Type B pancreatic cell (in vitro differentiated cells): ENCODE data around the gene SNX30. TPM values are rescaled to one million over a fixed set of nuclear protein-coding genes. Genes with fewer than 3 reads are reported as not detected.

Source experiments
- DNase-seq: peaks from one replicate; pipeline ENCODE4 v3.0.0; 2021; ENCODE audit warnings: mixed read lengths; ENCODE audit not compliant: unreplicated experiment; ENCODE audit errors: extremely low spot score
- H3K27ac Mint-ChIP-seq: 2 replicates; pipeline ENCODE4 v1.8.0; 2021; ENCODE audit warnings: mild to moderate bottlenecking, mixed read lengths
- H3K27me3 Mint-ChIP-seq: 2 replicates; pipeline ENCODE4 v1.8.0; 2021; ENCODE audit warnings: mixed read lengths
- H3K36me3 Mint-ChIP-seq: 2 replicates; pipeline ENCODE4 v1.8.0; 2021; ENCODE audit warnings: mixed read lengths
- H3K4me1 Mint-ChIP-seq: one replicate; pipeline ENCODE4 v1.8.0; 2021; ENCODE audit warnings: mixed read lengths; ENCODE audit not compliant: unreplicated experiment
- H3K4me3 Mint-ChIP-seq: 2 replicates; pipeline ENCODE4 v1.8.0; 2021; ENCODE audit warnings: mild to moderate bottlenecking, mixed read lengths
- H3K9me3 Mint-ChIP-seq: 2 replicates; pipeline ENCODE4 v1.8.0; 2021; ENCODE audit warnings: mixed read lengths
- CTCF ChIP-seq: fragments of 200-600 bp; sonication (generic); conservative IDR thresholded peaks from 2 replicates; pipeline ENCODE4 v1.5.0; 2021; ENCODE audit warnings: antibody characterized with exemption, mild to moderate bottlenecking
- total RNA-seq: library from RNA; stranded (reverse); gene quantifications from 2 replicates; pipeline ENCODE4 v1.2.1, GENCODE V29; 2021; ENCODE audit warnings: low replicate concordance

The SNX30 gene
- total RNA-seq, 1 donor from 2014 or later, result 10.6 TPM

DNA sequence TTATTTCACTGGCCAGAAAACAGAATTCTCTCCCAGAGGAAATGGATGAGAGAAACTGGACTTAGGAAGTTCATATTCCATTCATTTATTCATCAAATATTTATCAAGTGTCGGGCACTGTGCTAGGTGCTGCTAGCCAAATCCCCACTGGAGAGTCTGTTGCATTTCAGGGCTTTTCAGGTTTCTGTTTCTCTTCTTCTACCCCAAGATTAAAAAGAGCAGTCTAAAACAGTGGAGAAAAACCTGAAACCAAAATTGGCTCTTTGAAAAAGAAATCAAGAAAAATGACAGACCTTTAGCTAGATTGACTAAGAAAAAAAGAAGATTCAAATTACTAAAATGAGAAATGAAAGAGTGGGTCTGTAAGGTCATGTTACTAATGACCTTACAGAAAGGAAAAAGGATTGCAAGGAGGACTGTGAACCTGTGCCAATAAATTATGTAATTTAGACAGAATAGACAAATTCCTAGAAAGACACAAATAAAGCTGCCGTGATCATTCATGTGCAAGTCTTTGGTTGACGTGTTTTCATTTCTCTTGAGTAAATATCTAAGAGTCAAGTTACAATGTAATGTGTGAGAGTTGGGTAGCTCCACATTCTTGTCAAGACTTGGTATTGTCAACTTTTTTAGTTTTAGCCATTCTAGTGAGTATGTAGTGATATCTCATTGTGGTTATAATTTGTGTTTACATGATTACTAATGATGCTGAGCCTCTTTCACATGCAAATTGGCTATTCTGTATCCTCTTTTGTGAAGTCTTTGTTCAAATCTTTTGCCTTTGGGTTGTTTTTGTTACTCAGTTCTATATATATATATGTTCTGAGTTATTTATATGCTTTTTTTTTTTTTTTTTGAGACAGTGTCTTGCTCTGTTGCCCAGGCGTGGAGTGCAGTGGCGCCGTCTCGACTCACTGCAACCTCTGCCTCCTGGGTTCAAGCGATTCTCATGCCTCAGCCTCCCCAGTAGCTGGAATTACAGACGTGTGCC lies 23.7 kb downstream of the SNX30 start:
- H3K4me1 Mint-ChIP-seq, result peaks cover 12% of the 10 kb centered on the region
- peak overlapping the region; percentile 34 for H3K27ac Mint-ChIP-seq
- no peaks in the 10 kb centered on the region for H3K36me3 Mint-ChIP-seq
- no peaks in the 10 kb centered on the region for H3K9me3 Mint-ChIP-seq
- no peak for TF ChIP-seq CTCF
- no peak for DNase-seq
- H3K4me3 Mint-ChIP-seq, result no peak overlapping the region
- no peaks in the 10 kb centered on the region for H3K27me3 Mint-ChIP-seq

- no peaks in the 10 kb centered on the region for H3K27me3 Mint-ChIP-seq
- TF ChIP-seq CTCF, result no peak
- no peak overlapping the region for H3K4me3 Mint-ChIP-seq
- no peaks in the 10 kb centered on the region for H3K36me3 Mint-ChIP-seq
- DNase-seq, result no peak
- no peaks in the 10 kb centered on the region for H3K9me3 Mint-ChIP-seq
- no peak overlapping the region for H3K27ac Mint-ChIP-seq
- peaks cover 15% of the 10 kb centered on the region for H3K4me1 Mint-ChIP-seq
Observed at GRCh38 chr9:112777914-112778313, 27.4 kb downstream of the SNX30 start.

DNA sequence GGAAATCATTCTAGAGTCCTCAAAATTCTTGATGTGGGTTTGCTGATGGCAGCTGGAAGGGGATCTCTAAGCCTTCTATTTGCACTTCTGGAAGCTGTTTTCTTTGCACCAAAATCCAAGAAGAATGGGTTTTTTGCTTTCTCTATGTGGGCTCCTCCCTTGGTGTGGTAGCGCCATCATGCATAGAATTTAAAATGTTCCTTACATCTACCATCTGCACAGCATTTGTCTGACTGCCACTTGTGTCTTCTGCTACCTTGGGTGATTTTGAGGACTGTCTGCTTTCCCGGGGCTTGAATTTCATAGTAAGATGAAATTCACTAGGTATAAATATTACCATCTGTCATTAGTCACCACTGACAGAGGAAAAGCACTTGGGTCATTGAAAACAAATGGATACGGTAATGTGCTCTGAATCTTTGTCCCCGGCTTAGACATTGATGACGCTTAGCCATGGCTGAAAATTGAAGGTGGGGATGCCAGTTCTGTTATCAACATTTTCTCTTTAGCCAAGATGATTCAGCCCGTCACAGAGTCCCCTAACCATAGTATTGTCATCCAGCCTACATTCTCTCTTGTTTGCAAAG lies 30.0 kb downstream of the SNX30 start:
- Mint-ChIP-seq H3K4me1 (peaks cover 16% of the 10 kb centered on the region), H3K4me3 (no peak overlapping the region), H3K9me3 (no peaks in the 10 kb centered on the region), H3K36me3 (no peaks in the 10 kb centered on the region), H3K27ac (no peak overlapping the region), H3K27me3 (no peaks in the 10 kb centered on the region)
- DNase-seq, result no peak
- no peak for TF ChIP-seq CTCF

- Mint-ChIP-seq H3K36me3 (no peaks in the 10 kb centered on the region), H3K27ac (no peak overlapping the region), H3K27me3 (no peaks in the 10 kb centered on the region), H3K9me3 (peaks cover 6% of the 10 kb centered on the region), H3K4me3 (no peak overlapping the region), H3K4me1 (peaks cover 21% of the 10 kb centered on the region)
- DNase-seq, result no peak
- TF ChIP-seq CTCF, result no peak
Observed at GRCh38 chr9:112782218-112782617, 31.7 kb downstream of the SNX30 start.

GRCh38 chr9:112783551-112783954 lies 33.0 kb downstream of the SNX30 start:
- DNase-seq, result no peak
- no peak for TF ChIP-seq CTCF
- no peak overlapping the region for H3K4me3 Mint-ChIP-seq
- peaks cover 9% of the 10 kb centered on the region for H3K9me3 Mint-ChIP-seq
- H3K4me1 Mint-ChIP-seq, result peaks cover 22% of the 10 kb centered on the region
- H3K36me3 Mint-ChIP-seq, result no peaks in the 10 kb centered on the region
- no peaks in the 10 kb centered on the region for H3K27me3 Mint-ChIP-seq
- H3K27ac Mint-ChIP-seq, result no peak overlapping the region
